H9 (cell line): Measurements from ENCODE around the gene CCDC142. TPM values are rescaled to one million over a fixed set of nuclear protein-coding genes. Genes with fewer than 3 reads are reported as not detected.

Experiments
- DNase-seq: peaks from one replicate; pipeline ENCODE4 v3.0.0-alpha.2; 2017
- H2AFZ ChIP-seq: one replicate; pipeline ENCODE4 v1.6.1; 2013; ENCODE audit warnings: mild to moderate bottlenecking, low read length, control low read depth, moderate library complexity
- H2AK5ac ChIP-seq: 2 replicates; pipeline ENCODE4 v1.6.1; 2013; ENCODE audit warnings: low read length, control low read depth, mixed read lengths; ENCODE audit not compliant: insufficient read length
- H2BK120ac ChIP-seq: one replicate; pipeline ENCODE4 v1.6.1; 2013; ENCODE audit warnings: low read depth, mild to moderate bottlenecking, low read length, control low read depth, inconsistent platforms; ENCODE audit not compliant: poor library complexity, severe bottlenecking
- H2BK12ac ChIP-seq: 2 replicates; pipeline ENCODE4 v1.6.1; 2013; ENCODE audit warnings: low read length, control low read depth, mixed read lengths, low read depth; ENCODE audit not compliant: insufficient read length
- H2BK15ac ChIP-seq: 2 replicates; pipeline ENCODE4 v1.6.1; 2013; ENCODE audit warnings: low read depth, low read length, control low read depth
- H2BK20ac ChIP-seq: one replicate; pipeline ENCODE4 v1.6.1; 2013; ENCODE audit warnings: low read depth, mild to moderate bottlenecking, low read length, control low read depth, inconsistent platforms; ENCODE audit not compliant: poor library complexity, severe bottlenecking
- H2BK5ac ChIP-seq: 2 replicates; pipeline ENCODE4 v1.6.1; 2013; ENCODE audit warnings: low read length, control low read depth, mixed read lengths; ENCODE audit not compliant: insufficient read length
- H3K14ac ChIP-seq: 2 replicates; pipeline ENCODE4 v1.6.1; 2013; ENCODE audit warnings: low read length, control low read depth; ENCODE audit not compliant: insufficient read depth
- H3K18ac ChIP-seq: 2 replicates; pipeline ENCODE4 v1.6.1; 2013; ENCODE audit warnings: low read depth, mild to moderate bottlenecking, mixed read lengths, low read length, control low read depth; ENCODE audit not compliant: insufficient read length
- H3K23ac ChIP-seq: 2 replicates; pipeline ENCODE4 v1.6.1; 2013; ENCODE audit warnings: low read length, control low read depth, mixed read lengths, low read depth; ENCODE audit not compliant: insufficient read length
- H3K23me2 ChIP-seq: 2 replicates; pipeline ENCODE4 v1.6.1; 2013; ENCODE audit warnings: low read depth, mild to moderate bottlenecking, mixed read lengths, low read length, control low read depth; ENCODE audit not compliant: insufficient read length, poor library complexity, severe bottlenecking
- H3K27ac ChIP-seq: 2 replicates; pipeline ENCODE4 v1.5.1; 2013; ENCODE audit warnings: low read length, control low read depth, mixed read lengths, low read depth; ENCODE audit not compliant: insufficient read length
- H3K27me3 ChIP-seq: 2 replicates; pipeline ENCODE4 v1.6.1; 2013; ENCODE audit warnings: low read length, control low read depth, inconsistent platforms; ENCODE audit not compliant: insufficient read depth
- H3K4ac ChIP-seq: 2 replicates; pipeline ENCODE4 v1.6.1; 2013; ENCODE audit warnings: low read depth, mild to moderate bottlenecking, control low read depth, inconsistent platforms, low read length, moderate library complexity
- H3K4me1 ChIP-seq: 2 replicates; pipeline ENCODE4 v1.6.1; 2013; ENCODE audit warnings: low read length, control low read depth, inconsistent platforms; ENCODE audit not compliant: insufficient read depth
- H3K4me2 ChIP-seq: 2 replicates; pipeline ENCODE4 v1.6.1; 2013; ENCODE audit warnings: low read length, control low read depth, mixed read lengths; ENCODE audit not compliant: insufficient read length, insufficient read depth
- H3K56ac ChIP-seq: 2 replicates; pipeline ENCODE4 v1.6.1; 2013; ENCODE audit warnings: low read depth, mild to moderate bottlenecking, mixed read lengths, low read length, control low read depth; ENCODE audit not compliant: insufficient read length
- H3K79me1 ChIP-seq: 2 replicates; pipeline ENCODE4 v1.6.1; 2013; ENCODE audit warnings: low read depth, mild to moderate bottlenecking, moderate library complexity, low read length, control low read depth, inconsistent platforms; ENCODE audit not compliant: insufficient read depth, poor library complexity, severe bottlenecking
- H3K79me2 ChIP-seq: 2 replicates; pipeline ENCODE4 v1.6.1; 2013; ENCODE audit warnings: low read length, control low read depth, inconsistent platforms; ENCODE audit not compliant: insufficient read depth
- H3K9ac ChIP-seq: 2 replicates; pipeline ENCODE4 v1.6.1; 2013; ENCODE audit warnings: low read length, control low read depth, mixed read lengths; ENCODE audit not compliant: insufficient read length; ENCODE audit errors: extremely low read depth
- H3K9me3 ChIP-seq: one replicate; pipeline ENCODE4 v1.6.1; 2013; ENCODE audit warnings: low read depth, low read length, inconsistent platforms; ENCODE audit not compliant: control insufficient read depth
- H3T11ph ChIP-seq: one replicate; pipeline ENCODE4 v1.6.1; 2013; ENCODE audit warnings: mild to moderate bottlenecking, low read length, control low read depth, inconsistent platforms
- H4K20me1 ChIP-seq: one replicate; pipeline ENCODE4 v1.6.1; 2013; ENCODE audit not compliant: control insufficient read depth, insufficient read length, insufficient read depth
- H4K5ac ChIP-seq: 2 replicates; pipeline ENCODE4 v1.6.1; 2013; ENCODE audit warnings: low read depth, mild to moderate bottlenecking, mixed read lengths, low read length, control low read depth; ENCODE audit not compliant: insufficient read length
- H4K8ac ChIP-seq: replicated peaks from 2 replicates; pipeline ENCODE4 v1.6.1; 2013; ENCODE audit warnings: low read length, control low read depth, mixed read lengths, low read depth; ENCODE audit not compliant: insufficient read length
- H4K91ac ChIP-seq: 2 replicates; pipeline ENCODE4 v1.6.1; 2013; ENCODE audit warnings: low read depth, mild to moderate bottlenecking, moderate library complexity, mixed read lengths, low read length, control low read depth; ENCODE audit not compliant: insufficient read length
- H3K27ac Mint-ChIP-seq, 3 experiments: 2 replicates in 2 of 3; 3 replicates in 1 of 3; pipeline ENCODE4 v1.8.0; 2020 to 2021; ENCODE audit warnings: mixed read lengths in 3 of 3, mild to moderate bottlenecking in 1 of 3, moderate library complexity in 1 of 3
- H3K27me3 Mint-ChIP-seq: 2 replicates; pipeline ENCODE4 v1.8.0; 2021; ENCODE audit warnings: low read depth, mild to moderate bottlenecking, moderate library complexity, mixed read lengths
- H3K36me3 Mint-ChIP-seq, 3 experiments: 2 replicates in 2 of 3; 3 replicates in 1 of 3; pipeline ENCODE4 v1.8.0; 2020 to 2021; ENCODE audit warnings: low read depth in 3 of 3, mixed read lengths in 3 of 3; ENCODE audit not compliant: insufficient read depth in 1 of 3
- H3K4me1 Mint-ChIP-seq, 2 experiments: 2 replicates each; pipeline ENCODE4 v1.8.0; 2020; ENCODE audit warnings: mixed read lengths in 2 of 2
- H3K4me3 Mint-ChIP-seq, 2 experiments: 2 replicates in 1 of 2; 3 replicates in 1 of 2; pipeline ENCODE4 v1.8.0; 2020 to 2021; ENCODE audit warnings: mild to moderate bottlenecking in 2 of 2, mixed read lengths in 2 of 2, moderate library complexity in 1 of 2
- H3K9me3 Mint-ChIP-seq, 2 experiments: 2 replicates in 1 of 2; 3 replicates in 1 of 2; pipeline ENCODE4 v1.8.0; 2020; ENCODE audit warnings: mild to moderate bottlenecking in 2 of 2, mixed read lengths in 2 of 2, moderate library complexity in 1 of 2
- WGBS: extraction: QIAGEN DNeasy Blood & Tissue Kit; methylation state at CpG from one replicate; pipeline ENCODE4 v1.1.7; 2013; ENCODE audit warnings: missing lambda C conversion rate, low lambda C conversion rate, mixed read lengths; ENCODE audit not compliant: insufficient read length; ENCODE audit errors: extremely low coverage; 5-methylcytosine and 5-hydroxymethylcytosine counted together
- total RNA-seq: library from RNA; stranded (reverse); gene quantifications from 2 replicates; pipeline ENCODE4 v1.2.1, GENCODE V29; 2021
- TF ChIP-seq, protein P1 (sequence below): fragments of 200-600 bp; sonication (generic); conservative IDR thresholded peaks from 3 replicates; pipeline ENCODE4 v1.8.0; 2021; ENCODE audit warnings: antibody characterized with exemption, mild to moderate bottlenecking

CCDC142 gene
- total RNA-seq, 1 experiment from 2014 or later, result 21.5 TPM

DNA sequence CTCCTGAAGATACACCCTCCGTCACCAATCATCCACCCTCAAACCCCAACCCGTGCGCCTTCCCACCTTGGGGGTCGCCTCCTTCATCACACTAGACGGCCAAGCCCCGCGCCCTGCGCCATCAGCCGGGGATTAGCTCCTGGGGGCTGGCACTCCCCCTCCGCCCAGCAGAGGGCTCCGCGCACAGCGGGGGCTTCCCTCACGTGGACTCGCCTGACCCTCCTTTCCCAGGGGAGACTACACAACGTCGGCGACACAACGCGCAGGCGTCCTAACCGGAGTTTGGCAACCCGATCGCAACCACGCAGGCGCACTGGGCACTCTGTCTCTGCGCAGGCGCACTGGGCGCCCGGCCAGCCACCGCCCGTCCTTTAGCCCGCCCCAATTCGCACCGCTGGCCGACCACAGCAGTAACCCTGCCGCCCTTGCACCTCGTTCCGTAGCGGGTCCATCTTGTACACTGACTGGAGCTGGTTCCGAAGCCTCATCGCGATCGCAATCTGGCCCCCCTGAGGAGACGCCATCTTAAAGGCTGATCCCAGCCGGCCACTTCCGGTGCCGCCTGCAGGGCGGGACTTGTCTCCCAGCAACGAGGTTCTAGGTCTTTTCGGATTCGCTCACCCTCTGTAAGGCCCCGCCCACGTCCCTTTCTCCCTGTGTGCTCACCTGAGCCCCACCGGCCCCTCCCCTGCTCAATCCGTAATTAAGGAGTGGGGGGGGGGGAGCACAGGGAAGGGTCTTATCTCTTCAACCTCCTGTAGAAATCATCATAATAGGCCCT, 24.5 kb upstream of the CCDC142 start, which contains the start of gene PCGF1:
Gene PCGF1 (minus strand): TSS at position 551 of the 781 bp plus-strand sequence. CDS start 27 bp downstream, at position 524.
- Histone ChIP-seq H4K91ac (no peak within 1 kb of the TSS), H3K27me3 (peaks cover 53% of the 10 kb centered on the region), H3K9ac (peak within 1 kb of the TSS; percentile 90), H3K23ac (no peak within 1 kb of the TSS), H4K20me1 (no peaks in the 10 kb centered on the region), H2BK12ac (no peak within 1 kb of the TSS), H2AFZ (no peak within 1 kb of the TSS), H3K79me2 (no peaks in the 10 kb centered on the region), H3K4me2 (peak within 1 kb of the TSS; percentile 59), H2BK15ac (no peak within 1 kb of the TSS), H3K27ac (peak within 1 kb of the TSS; percentile 48), H2BK120ac (no peak within 1 kb of the TSS), H2AK5ac (no peak within 1 kb of the TSS), H2BK20ac (no peak within 1 kb of the TSS), H3K79me1 (no peaks in the 10 kb centered on the region), H3K9me3 (no peaks in the 10 kb centered on the region), H3K4me1 (peaks cover 4% of the 10 kb centered on the region; the same call in 1 of the 2 replicates), H3K18ac (peak within 1 kb of the TSS; percentile 99), H3K14ac (peak within 1 kb of the TSS; percentile 98), H3K56ac (no peak within 1 kb of the TSS), H2BK5ac (peak within 1 kb of the TSS; percentile 67), H4K8ac (no peak within 1 kb of the TSS), H3K23me2 (peaks cover 18% of the 10 kb centered on the region), H3T11ph (no peak within 1 kb of the TSS), H4K5ac (no peak within 1 kb of the TSS), H3K4ac (no peak within 1 kb of the TSS)
- TF ChIP-seq, protein P1, sequence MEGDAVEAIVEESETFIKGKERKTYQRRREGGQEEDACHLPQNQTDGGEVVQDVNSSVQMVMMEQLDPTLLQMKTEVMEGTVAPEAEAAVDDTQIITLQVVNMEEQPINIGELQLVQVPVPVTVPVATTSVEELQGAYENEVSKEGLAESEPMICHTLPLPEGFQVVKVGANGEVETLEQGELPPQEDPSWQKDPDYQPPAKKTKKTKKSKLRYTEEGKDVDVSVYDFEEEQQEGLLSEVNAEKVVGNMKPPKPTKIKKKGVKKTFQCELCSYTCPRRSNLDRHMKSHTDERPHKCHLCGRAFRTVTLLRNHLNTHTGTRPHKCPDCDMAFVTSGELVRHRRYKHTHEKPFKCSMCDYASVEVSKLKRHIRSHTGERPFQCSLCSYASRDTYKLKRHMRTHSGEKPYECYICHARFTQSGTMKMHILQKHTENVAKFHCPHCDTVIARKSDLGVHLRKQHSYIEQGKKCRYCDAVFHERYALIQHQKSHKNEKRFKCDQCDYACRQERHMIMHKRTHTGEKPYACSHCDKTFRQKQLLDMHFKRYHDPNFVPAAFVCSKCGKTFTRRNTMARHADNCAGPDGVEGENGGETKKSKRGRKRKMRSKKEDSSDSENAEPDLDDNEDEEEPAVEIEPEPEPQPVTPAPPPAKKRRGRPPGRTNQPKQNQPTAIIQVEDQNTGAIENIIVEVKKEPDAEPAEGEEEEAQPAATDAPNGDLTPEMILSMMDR, result peak; percentile 60
- Mint-ChIP-seq H3K4me3 (peak within 1 kb of the TSS; percentile 98 to 100), H3K27ac (peak within 1 kb of the TSS; percentile 99 to 100 (median 100)), H3K36me3 (peaks cover 22 to 29% (median 24%) of the 10 kb centered on the region in 3 experiments), H3K4me1 (peaks cover 34 to 35% of the 10 kb centered on the region in 2 experiments), H3K27me3 (peaks cover 79% of the 10 kb centered on the region), H3K9me3 (peaks cover 6 to 10% of the 10 kb centered on the region in 2 experiments)
- peak; percentile 98 for DNase-seq
- WGBS, result no CpG with 5 or more reads among the region's 56 CpGs
